Activated CD8-positive, alpha-beta T cell treated with anti-CD3 and anti-CD28 coated beads, Interleukin-2, amount 10 ng/mL, durations not matched to agents 7 days and 5 days (primary cell): Measurements from ENCODE around the gene NT5C3A. TPM values are rescaled to one million over a fixed set of nuclear protein-coding genes. Genes with fewer than 3 reads are reported as not detected.
"Not testable (repeated sequence)": the region's sequence is repeated elsewhere in the genome, so short reads cannot be mapped to it uniquely, and the experiment has no call there.

ENCODE experiments used
- ATAC-seq: fragments of 150-1000 bp; cut with Tn5 transposase; one replicate; pipeline ENCODE4 v1.10.0; 2021; ENCODE audit warnings: moderate library complexity
- CTCF ChIA-PET: fragments of 350-600 bp; sonication (Branson Sonifier 250); formaldehyde crosslinking; loops from one replicate; lab custom pipeline; 2021; ENCODE audit warnings: antibody characterized with exemption; lab: Charles Lee
- POLR2A ChIA-PET: fragments of 350-600 bp; sonication (Branson Sonifier 250); formaldehyde crosslinking; loops from one replicate; lab custom pipeline; 2021; ENCODE audit warnings: antibody characterized with exemption; lab: Charles Lee
- DNase-seq: peaks from one replicate; pipeline ENCODE4 v3.0.0-alpha.2; 2020
- H3K27ac Mint-ChIP-seq: one replicate; pipeline ENCODE4 v1.8.0; 2021; ENCODE audit warnings: mild to moderate bottlenecking, mixed read lengths
- H3K27me3 Mint-ChIP-seq: one replicate; pipeline ENCODE4 v1.8.0; 2021; ENCODE audit warnings: low read depth, mixed read lengths
- H3K36me3 Mint-ChIP-seq: one replicate; pipeline ENCODE4 v1.8.0; 2021; ENCODE audit warnings: low read depth, mixed read lengths
- H3K4me1 Mint-ChIP-seq: one replicate; pipeline ENCODE4 v1.8.0; 2021; ENCODE audit warnings: low read depth, mixed read lengths
- H3K4me3 Mint-ChIP-seq: one replicate; pipeline ENCODE4 v1.8.0; 2021; ENCODE audit warnings: mild to moderate bottlenecking, mixed read lengths
- H3K9me3 Mint-ChIP-seq: one replicate; pipeline ENCODE4 v1.8.0; 2022; ENCODE audit warnings: mixed read lengths; ENCODE audit not compliant: insufficient read depth
- total RNA-seq, 2 experiments: library from RNA; stranded (reverse); gene quantifications; one replicate each; pipeline ENCODE4 v1.2.3, GENCODE V29; 2021

The NT5C3A gene
- total RNA-seq, 2 experiments from 2014 or later = 44.4 to 45.8 TPM

- CTCF ChIA-PET = not testable (repeated sequence)
Observed at GRCh38 chr7:33094745-33095275, 32.2 kb upstream of the NT5C3A start.

GRCh38 chr7:33093266-33093665 is 30.7 kb upstream of the NT5C3A start:
- H3K9me3 Mint-ChIP-seq = no peaks in the 10 kb centered on the region
- peaks cover 28% of the 10 kb centered on the region for H3K36me3 Mint-ChIP-seq
- ATAC-seq (no peak), DNase-seq (no peak)
- peaks cover 6% of the 10 kb centered on the region for H3K4me1 Mint-ChIP-seq
- no peaks in the 10 kb centered on the region for H3K27me3 Mint-ChIP-seq
- no peak overlapping the region for H3K27ac Mint-ChIP-seq
- H3K4me3 Mint-ChIP-seq = no peak overlapping the region
- CTCF ChIA-PET = no interaction called here
- POLR2A ChIA-PET = no interaction called here

More at GRCh38 chr7:33094745-33095275, 32.2 kb upstream of the NT5C3A start:
- not testable (repeated sequence) for ATAC-seq, DNase-seq, H3K27ac Mint-ChIP-seq, H3K4me1 Mint-ChIP-seq, H3K9me3 Mint-ChIP-seq, H3K4me3 Mint-ChIP-seq, H3K27me3 Mint-ChIP-seq
- POLR2A ChIA-PET = interaction anchor here (0.7 kb wide), 1 partner anchor 32 kb away, joined by 3 read pairs; the partner anchor contains the start of gene NT5C3A
- peaks cover 40% of the 10 kb centered on the region for H3K36me3 Mint-ChIP-seq

GRCh38 chr7:33091641-33092191 is 29.1 kb upstream of the NT5C3A start:
- H3K27me3 Mint-ChIP-seq = no peaks in the 10 kb centered on the region
- H3K9me3 Mint-ChIP-seq = no peaks in the 10 kb centered on the region
- CTCF ChIA-PET = interaction anchor here (0.9 to 1.6 kb wide), 2 partner anchors 15 to 17 kb away, joined by 3 to 4 read pairs; no protein-coding TSS in a partner anchor
- no peak overlapping the region for H3K27ac Mint-ChIP-seq
- H3K36me3 Mint-ChIP-seq = peaks cover 22% of the 10 kb centered on the region
- DNase-seq (no peak), ATAC-seq (no peak)
- no peak overlapping the region for H3K4me3 Mint-ChIP-seq
- peaks cover 6% of the 10 kb centered on the region for H3K4me1 Mint-ChIP-seq
- POLR2A ChIA-PET = no interaction called here

- H3K36me3 Mint-ChIP-seq = peaks cover 20% of the 10 kb centered on the region
- no peaks in the 10 kb centered on the region for H3K9me3 Mint-ChIP-seq
- no peak overlapping the region for H3K4me3 Mint-ChIP-seq
- no peak overlapping the region for H3K27ac Mint-ChIP-seq
- ChIA-PET CTCF (interaction anchor here (1.6 kb wide), 1 partner anchor 17 kb away, joined by 4 read pairs; no protein-coding TSS in a partner anchor), POLR2A (no interaction called here)
- no peak for DNase-seq
- no peak for ATAC-seq
- H3K27me3 Mint-ChIP-seq = no peaks in the 10 kb centered on the region
- H3K4me1 Mint-ChIP-seq = peaks cover 6% of the 10 kb centered on the region
Observed at GRCh38 chr7:33091111-33091531, 28.5 kb upstream of the NT5C3A start.

- POLR2A ChIA-PET = no interaction called here
- no peak for ATAC-seq
- Mint-ChIP-seq H3K36me3 (peaks cover 8% of the 10 kb centered on the region), H3K4me1 (peaks cover 6% of the 10 kb centered on the region), H3K4me3 (no peak overlapping the region), H3K27me3 (no peaks in the 10 kb centered on the region), H3K9me3 (no peaks in the 10 kb centered on the region), H3K27ac (no peak overlapping the region)
- DNase-seq = no peak
- CTCF ChIA-PET = no interaction called here
Observed at GRCh38 chr7:33089142-33089541, 26.6 kb upstream of the NT5C3A start.

- ATAC-seq = no peak
- POLR2A ChIA-PET = no interaction called here
- Mint-ChIP-seq H3K4me1 (no peaks in the 10 kb centered on the region), H3K27me3 (peaks cover 2% of the 10 kb centered on the region), H3K36me3 (peaks cover 3% of the 10 kb centered on the region), H3K27ac (no peak overlapping the region), H3K4me3 (no peak overlapping the region), H3K9me3 (no peaks in the 10 kb centered on the region)
- no peak for DNase-seq
- CTCF ChIA-PET = no interaction called here
Observed at GRCh38 chr7:33087858-33088257, 25.3 kb upstream of the NT5C3A start.

GRCh38 chr7:33087356-33087755 is 24.8 kb upstream of the NT5C3A start:
- H3K4me3 Mint-ChIP-seq = no peak overlapping the region
- no peaks in the 10 kb centered on the region for H3K9me3 Mint-ChIP-seq
- ATAC-seq = no peak
- H3K27me3 Mint-ChIP-seq = peaks cover 4% of the 10 kb centered on the region
- ChIA-PET POLR2A (no interaction called here), CTCF (no interaction called here)
- no peaks in the 10 kb centered on the region for H3K36me3 Mint-ChIP-seq
- DNase-seq = no peak
- no peak overlapping the region for H3K27ac Mint-ChIP-seq
- no peaks in the 10 kb centered on the region for H3K4me1 Mint-ChIP-seq

- H3K9me3 Mint-ChIP-seq = no peaks in the 10 kb centered on the region
- no peaks in the 10 kb centered on the region for H3K36me3 Mint-ChIP-seq
- H3K27me3 Mint-ChIP-seq = peaks cover 15% of the 10 kb centered on the region
- peaks cover 15% of the 10 kb centered on the region for H3K4me1 Mint-ChIP-seq
- ChIA-PET POLR2A (no interaction called here), CTCF (interaction anchor here (0.9 kb wide), 1 partner anchor 29 kb away, joined by 4 read pairs; the partner anchor contains the start of gene RP9)
- ATAC-seq (no peak), DNase-seq (no peak)
- H3K27ac Mint-ChIP-seq = no peak overlapping the region
- no peak overlapping the region for H3K4me3 Mint-ChIP-seq
Observed at GRCh38 chr7:33079763-33080690, 17.5 kb upstream of the NT5C3A start.

GRCh38 chr7:33079096-33079495 is 16.5 kb upstream of the NT5C3A start:
- Mint-ChIP-seq H3K4me3 (no peak overlapping the region), H3K27ac (no peak overlapping the region), H3K27me3 (peaks cover 18% of the 10 kb centered on the region), H3K4me1 (peaks cover 15% of the 10 kb centered on the region), H3K36me3 (no peaks in the 10 kb centered on the region), H3K9me3 (no peaks in the 10 kb centered on the region)
- ChIA-PET POLR2A (no interaction called here), CTCF (no interaction called here)
- ATAC-seq = no peak
- DNase-seq = no peak

GRCh38 chr7:33076737-33077136 is 14.2 kb upstream of the NT5C3A start:
- ATAC-seq (no peak), DNase-seq (no peak)
- no peak overlapping the region for H3K27ac Mint-ChIP-seq
- POLR2A ChIA-PET = no interaction called here
- no peak overlapping the region for H3K4me3 Mint-ChIP-seq
- peaks cover 22% of the 10 kb centered on the region for H3K27me3 Mint-ChIP-seq
- peaks cover under 1% of the 10 kb centered on the region for H3K9me3 Mint-ChIP-seq
- no peaks in the 10 kb centered on the region for H3K36me3 Mint-ChIP-seq
- peaks cover 15% of the 10 kb centered on the region for H3K4me1 Mint-ChIP-seq
- CTCF ChIA-PET = interaction anchor here (2.0 kb wide), 1 partner anchor 33 kb away, joined by 7 read pairs; the partner anchor contains the start of gene RP9

GRCh38 chr7:33075818-33076518 is 13.4 kb upstream of the NT5C3A start:
- Mint-ChIP-seq H3K9me3 (peaks cover 6% of the 10 kb centered on the region), H3K36me3 (no peaks in the 10 kb centered on the region), H3K27ac (no peak overlapping the region), H3K4me1 (peaks cover 15% of the 10 kb centered on the region), H3K4me3 (no peak overlapping the region), H3K27me3 (peaks cover 22% of the 10 kb centered on the region)
- no peak for DNase-seq
- POLR2A ChIA-PET = no interaction called here
- CTCF ChIA-PET = interaction anchor here (1.1 kb wide), 1 partner anchor 32 kb away, joined by 4 read pairs; no protein-coding TSS in a partner anchor
- ATAC-seq = no peak
